GM12878 (cell line): ENCODE results near the gene COL27A1. TPM values are rescaled to one million over a fixed set of nuclear protein-coding genes. Genes with fewer than 3 reads are reported as not detected.

Experiments
- ATAC-seq: fragments of 200-7000 bp; cut with Tn5 transposase; 3 replicates; pipeline ENCODE4 v1.9.1; 2020; ENCODE audit warnings: mild to moderate bottlenecking, moderate library complexity
- BruUV-seq: library from RNA; stranded (reverse); fragments of 400-500 nt; replicated peaks from 2 replicates; lab custom pipeline; 2021; lab: Mats Ljungman, UMichigan
- CTCF ChIA-PET: fragments of 300-600 bp; sonication (Branson Sonifier 250); formaldehyde crosslinking; extraction: SDS; loops from one replicate; lab custom pipeline; 2021; ENCODE audit warnings: inconsistent platforms; lab: Yijun Ruan, JAX
- POLR2A ChIA-PET: fragments of 350-600 bp; formaldehyde crosslinking; extraction: SDS; loops from one replicate; lab custom pipeline; 2021; ENCODE audit warnings: inconsistent platforms; lab: Charles Lee
- RAD21 ChIA-PET: fragments of 300-600 bp; sonication (Branson Sonifier 250); formaldehyde crosslinking; loops from one replicate; lab custom pipeline; 2023; ENCODE audit warnings: antibody characterized with exemption; ENCODE audit not compliant: unreplicated experiment; lab: Charles Lee
- SMC1A ChIA-PET: fragments of 300-600 bp; sonication (Branson Sonifier 250); formaldehyde crosslinking; loops from one replicate; lab custom pipeline; 2023; ENCODE audit not compliant: unreplicated experiment, uncharacterized antibody; lab: Charles Lee
- DNase-seq: peaks from one replicate; pipeline ENCODE4 v3.0.0-alpha.2; 2011; ENCODE audit warnings: low read depth, low spot score
- FAIRE-seq: peaks from 3 replicates; lab custom pipeline; 2011; peaks lifted over from hg19 to GRCh38; lab: Jason Lieb, UNC
- H2AFZ ChIP-seq: 2 replicates; pipeline ENCODE4 v1.6.0; 2011; ENCODE audit warnings: low read depth, low read length, control low read depth; ENCODE audit not compliant: control insufficient read depth
- H3K27ac ChIP-seq: 2 replicates; pipeline ENCODE4 v1.5.1; 2011; ENCODE audit warnings: control low read depth; ENCODE audit not compliant: control insufficient read depth, insufficient read depth
- H3K27me3 ChIP-seq, 2 experiments: replicated peaks in 1 of 2; 2 replicates each; pipeline versions ENCODE4 v1.6.0 to v1.6.1; 2011; ENCODE audit warnings: low read length in 1 of 2; ENCODE audit not compliant: control insufficient read depth in 2 of 2, insufficient read depth in 2 of 2
- H3K36me3 ChIP-seq, 2 experiments: 2 replicates each; pipeline ENCODE4 v1.5.1; 2011; ENCODE audit warnings: low read length in 1 of 2; ENCODE audit not compliant: control insufficient read depth in 2 of 2, insufficient read depth in 2 of 2
- H3K4me1 ChIP-seq: 2 replicates; pipeline ENCODE4 v1.6.1; 2011; ENCODE audit warnings: mild to moderate bottlenecking, low read length, moderate library complexity, mixed read lengths; ENCODE audit not compliant: control insufficient read depth, insufficient read depth
- H3K4me2 ChIP-seq: 2 replicates; pipeline ENCODE4 v1.6.0; 2011; ENCODE audit warnings: control low read depth; ENCODE audit not compliant: control insufficient read depth, insufficient read depth
- H3K4me3 ChIP-seq: fragments of 200-600 bp; sonication (generic); 2 replicates; pipeline ENCODE4 v1.5.1; 2016
- H3K79me2 ChIP-seq: 2 replicates; pipeline ENCODE4 v1.6.0; 2011; ENCODE audit warnings: low read length; ENCODE audit not compliant: control insufficient read depth, insufficient read depth
- H3K9ac ChIP-seq: 2 replicates; pipeline ENCODE4 v1.8.0; 2011; ENCODE audit warnings: low read length, control low read depth, mixed read lengths; ENCODE audit not compliant: control insufficient read depth, insufficient read depth
- H3K9me3 ChIP-seq: replicated peaks from 3 replicates; pipeline ENCODE4 v1.5.1; 2011; ENCODE audit warnings: mild to moderate bottlenecking, low read length; ENCODE audit not compliant: control insufficient read depth, insufficient read depth
- H4K20me1 ChIP-seq: 2 replicates; pipeline ENCODE4 v1.6.0; 2011; ENCODE audit not compliant: control insufficient read depth, insufficient read depth
- CREB1 ChIP-seq: IDR thresholded peaks from 2 replicates; pipeline ENCODE4 v1.6.1; 2012; ENCODE audit warnings: low read depth, mild to moderate bottlenecking, inconsistent platforms
- DPF2 ChIP-seq: fragments of 450-650 bp; IDR thresholded peaks from 2 replicates; pipeline ENCODE4 v1.6.1; 2017; ENCODE audit warnings: mild to moderate bottlenecking
- EED ChIP-seq: sonication (generic); IDR thresholded peaks from 2 replicates; pipeline ENCODE4 v1.6.1; 2016; ENCODE audit warnings: antibody characterized with exemption, low read depth
- RAD51 ChIP-seq: fragments of 450-650 bp; IDR thresholded peaks from 2 replicates; pipeline ENCODE4 v1.6.1; 2016; ENCODE audit warnings: moderate library complexity, mild to moderate bottlenecking, inconsistent platforms
- RFX5 ChIP-seq: IDR thresholded peaks from 2 replicates; pipeline ENCODE4 v1.6.1; 2011; ENCODE audit warnings: low read depth, low read length, improper control_type of control experiment
- RUNX3 ChIP-seq: IDR thresholded peaks from 2 replicates; pipeline ENCODE4 v1.6.1; 2012; ENCODE audit warnings: low read length, inconsistent platforms
- SIN3A ChIP-seq: IDR thresholded peaks from 2 replicates; pipeline ENCODE4 v1.6.1; 2012; ENCODE audit warnings: low read depth, low read length, improper control_type of control experiment
- STAT1 ChIP-seq: fragments of 450-650 bp; conservative IDR thresholded peaks from 2 replicates; pipeline ENCODE4 v1.6.1; 2014; ENCODE audit warnings: antibody characterized with exemption, mild to moderate bottlenecking
- SUPT20H ChIP-seq: IDR thresholded peaks from 2 replicates; pipeline ENCODE4 v1.6.1; 2011; ENCODE audit warnings: low read depth, mild to moderate bottlenecking, low read length, moderate library complexity, borderline replicate concordance; ENCODE audit not compliant: control insufficient read depth
- WGBS: methylation state at CpG from one replicate; pipeline ENCODE4 v1.1.6; 2016; ENCODE audit warnings: low lambda C conversion rate; ENCODE audit not compliant: insufficient replicate concordance, insufficient coverage; ENCODE audit errors: missing lambda C conversion rate; 5-methylcytosine and 5-hydroxymethylcytosine counted together
- in situ Hi-C: fragments of 300-500 bp; cut with MboI; formaldehyde crosslinking; loops from 9 replicates; pipeline ENCODE4 v1.14.3; 2018; ENCODE audit warnings: mixed read lengths
- intact Hi-C: fragments of 100-400 bp; cut with micrococcal nuclease; formaldehyde crosslinking; loops from one replicate; pipeline ENCODE4 v1.14.2; 2022; ENCODE audit not compliant: unreplicated experiment
- polyA plus RNA-seq, 11 experiments: library from polyadenylated mRNA; depleted of rRNA in 4 of 11; unstranded in 6 of 11; stranded (reverse) in 5 of 11; fragments of >200 nt; fragmentation: Nextera tagmentation in 4 of 11; fragmentation: Illumina TruSeq in 1 of 11; extraction: Ambion mirVana in 4 of 11; extraction: Trizol in 1 of 11; gene quantifications; 1 replicate in 1 of 11; 2 replicates in 10 of 11; pipeline versions ENCODE4 v1.2.1 to v1.2.3, GENCODE V29; 2011 to 2016; ENCODE audit warnings: inconsistent platforms in 2 of 11, missing spikeins in 2 of 11, low read depth in 1 of 11
- total RNA-seq, 4 experiments: library from RNA; depleted of rRNA in 3 of 4; stranded (reverse); fragments of >200 nt in 3 of 4; fragmentation: Illumina TruSeq in 1 of 4; extraction: Trizol in 1 of 4; gene quantifications; 2 replicates each; pipeline versions ENCODE4 v1.2.1 to v1.2.3, GENCODE V29; 2013 to 2021
- TF ChIP-seq, protein P1 (sequence below): IDR thresholded peaks from 2 replicates; pipeline ENCODE4 v1.6.1; 2011; ENCODE audit warnings: borderline replicate concordance, low read depth, mild to moderate bottlenecking, moderate library complexity, low read length; ENCODE audit not compliant: insufficient read depth, poor library complexity, severe bottlenecking
- TF ChIP-seq, protein P2 (sequence below): IDR thresholded peaks from 2 replicates; pipeline ENCODE4 v1.6.1; 2011; ENCODE audit warnings: low read depth, low read length, improper control_type of control experiment, borderline replicate concordance
- TF ChIP-seq, protein P3 (sequence below): fragments of 450-650 bp; formaldehyde crosslinking; IDR thresholded peaks from 2 replicates; pipeline ENCODE4 v1.4.0; 2020; ENCODE audit warnings: mild to moderate bottlenecking, moderate library complexity

The COL27A1 gene
- total and polyA plus RNA-seq, 10 of the 15 experiments (the other 5 are each of a cell fraction or from before 2014, with no cell fraction given): 0.10 TPM; not detected in 9

DNA sequence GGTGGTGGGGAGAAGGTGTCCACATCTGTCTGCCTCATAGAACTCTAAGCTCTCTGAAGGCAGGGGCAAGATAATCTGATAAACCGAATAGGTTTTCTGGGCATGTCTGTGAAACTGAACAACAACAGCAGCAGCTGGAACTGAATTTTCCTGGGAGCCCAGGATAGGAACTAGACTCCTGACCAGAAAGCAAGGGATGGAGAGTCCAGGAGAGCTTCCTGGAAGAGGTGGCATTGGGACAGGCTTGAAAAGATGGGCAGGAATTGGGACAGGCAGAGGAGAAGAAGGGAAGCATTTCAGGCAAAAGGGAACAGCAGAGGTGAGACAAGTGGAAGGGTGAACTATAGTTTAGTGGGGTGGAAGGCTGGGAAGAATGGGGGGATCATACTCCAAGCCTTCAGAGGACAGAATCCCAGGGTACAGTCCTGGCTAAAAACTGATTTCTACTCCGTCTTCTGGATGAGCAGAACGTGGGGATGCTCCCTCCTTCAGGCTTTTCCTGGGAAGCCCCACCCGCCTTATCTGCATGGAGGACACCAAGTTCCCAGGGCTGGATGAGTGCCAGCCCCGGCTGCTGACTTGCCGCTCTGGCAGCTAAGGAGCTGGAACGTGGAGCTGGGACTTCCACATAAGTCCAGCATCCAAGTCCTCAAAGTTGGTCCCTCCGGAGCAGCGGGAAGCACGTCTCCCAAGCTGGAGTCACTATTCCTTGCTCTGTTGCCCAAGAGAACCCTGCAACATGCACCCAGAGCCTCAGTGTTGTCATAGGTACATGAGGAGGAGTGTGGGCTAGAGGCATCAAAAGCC, 42.4 kb upstream of the COL27A1 start:
- H4K20me1 ChIP-seq: no peaks in the 10 kb centered on the region
- no peaks in the 10 kb centered on the region for H3K9me3 ChIP-seq
- H3K4me1 ChIP-seq: no peaks in the 10 kb centered on the region
- peaks cover 2 to 4% of the 10 kb centered on the region in 2 experiments; a peak in 3 of 4 replicates for H3K27me3 ChIP-seq
- H3K36me3 ChIP-seq: no peaks in the 10 kb centered on the region
- 15% methylated on average over 9 of the region's 10 CpGs for WGBS
- POLR2A ChIA-PET: no interaction called here
- FAIRE-seq (no peak), ATAC-seq (no peak), DNase-seq (no peak)
- CTCF ChIA-PET: interaction anchor here (1.0 kb wide), 1 partner anchor 42 kb away, joined by 3 read pairs; the partner anchor contains the start of gene COL27A1
- RAD21 ChIA-PET: no interaction called here
- in situ Hi-C loops (no loop called here), intact Hi-C loops (no loop called here)
- no peak overlapping the region for H2AFZ ChIP-seq
- H3K4me2 ChIP-seq: no peak overlapping the region
- BruUV-seq: no TSS peak
- H3K79me2 ChIP-seq: no peaks in the 10 kb centered on the region
- no peak overlapping the region for H3K9ac ChIP-seq
- H3K4me3 ChIP-seq: no peak overlapping the region
- TF ChIP-seq DPF2 (no peak), SIN3A (no peak), RAD51 (no peak), CREB1 (no peak), STAT1 (no peak), EED (no peak), RFX5 (no peak), RUNX3 (no peak), SUPT20H (no peak)
- TF ChIP-seq, protein P1, sequence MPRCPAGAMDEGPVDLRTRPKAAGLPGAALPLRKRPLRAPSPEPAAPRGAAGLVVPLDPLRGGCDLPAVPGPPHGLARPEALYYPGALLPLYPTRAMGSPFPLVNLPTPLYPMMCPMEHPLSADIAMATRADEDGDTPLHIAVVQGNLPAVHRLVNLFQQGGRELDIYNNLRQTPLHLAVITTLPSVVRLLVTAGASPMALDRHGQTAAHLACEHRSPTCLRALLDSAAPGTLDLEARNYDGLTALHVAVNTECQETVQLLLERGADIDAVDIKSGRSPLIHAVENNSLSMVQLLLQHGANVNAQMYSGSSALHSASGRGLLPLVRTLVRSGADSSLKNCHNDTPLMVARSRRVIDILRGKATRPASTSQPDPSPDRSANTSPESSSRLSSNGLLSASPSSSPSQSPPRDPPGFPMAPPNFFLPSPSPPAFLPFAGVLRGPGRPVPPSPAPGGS: no peak
- TF ChIP-seq, protein P2, sequence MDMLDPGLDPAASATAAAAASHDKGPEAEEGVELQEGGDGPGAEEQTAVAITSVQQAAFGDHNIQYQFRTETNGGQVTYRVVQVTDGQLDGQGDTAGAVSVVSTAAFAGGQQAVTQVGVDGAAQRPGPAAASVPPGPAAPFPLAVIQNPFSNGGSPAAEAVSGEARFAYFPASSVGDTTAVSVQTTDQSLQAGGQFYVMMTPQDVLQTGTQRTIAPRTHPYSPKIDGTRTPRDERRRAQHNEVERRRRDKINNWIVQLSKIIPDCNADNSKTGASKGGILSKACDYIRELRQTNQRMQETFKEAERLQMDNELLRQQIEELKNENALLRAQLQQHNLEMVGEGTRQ: no peak
- TF ChIP-seq, protein P3, sequence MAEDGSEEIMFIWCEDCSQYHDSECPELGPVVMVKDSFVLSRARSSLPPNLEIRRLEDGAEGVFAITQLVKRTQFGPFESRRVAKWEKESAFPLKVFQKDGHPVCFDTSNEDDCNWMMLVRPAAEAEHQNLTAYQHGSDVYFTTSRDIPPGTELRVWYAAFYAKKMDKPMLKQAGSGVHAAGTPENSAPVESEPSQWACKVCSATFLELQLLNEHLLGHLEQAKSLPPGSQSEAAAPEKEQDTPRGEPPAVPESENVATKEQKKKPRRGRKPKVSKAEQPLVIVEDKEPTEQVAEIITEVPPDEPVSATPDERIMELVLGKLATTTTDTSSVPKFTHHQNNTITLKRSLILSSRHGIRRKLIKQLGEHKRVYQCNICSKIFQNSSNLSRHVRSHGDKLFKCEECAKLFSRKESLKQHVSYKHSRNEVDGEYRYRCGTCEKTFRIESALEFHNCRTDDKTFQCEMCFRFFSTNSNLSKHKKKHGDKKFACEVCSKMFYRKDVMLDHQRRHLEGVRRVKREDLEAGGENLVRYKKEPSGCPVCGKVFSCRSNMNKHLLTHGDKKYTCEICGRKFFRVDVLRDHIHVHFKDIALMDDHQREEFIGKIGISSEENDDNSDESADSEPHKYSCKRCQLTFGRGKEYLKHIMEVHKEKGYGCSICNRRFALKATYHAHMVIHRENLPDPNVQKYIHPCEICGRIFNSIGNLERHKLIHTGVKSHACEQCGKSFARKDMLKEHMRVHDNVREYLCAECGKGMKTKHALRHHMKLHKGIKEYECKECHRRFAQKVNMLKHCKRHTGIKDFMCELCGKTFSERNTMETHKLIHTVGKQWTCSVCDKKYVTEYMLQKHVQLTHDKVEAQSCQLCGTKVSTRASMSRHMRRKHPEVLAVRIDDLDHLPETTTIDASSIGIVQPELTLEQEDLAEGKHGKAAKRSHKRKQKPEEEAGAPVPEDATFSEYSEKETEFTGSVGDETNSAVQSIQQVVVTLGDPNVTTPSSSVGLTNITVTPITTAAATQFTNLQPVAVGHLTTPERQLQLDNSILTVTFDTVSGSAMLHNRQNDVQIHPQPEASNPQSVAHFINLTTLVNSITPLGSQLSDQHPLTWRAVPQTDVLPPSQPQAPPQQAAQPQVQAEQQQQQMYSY (CRISPR knock-in tag): no peak
- SMC1A ChIA-PET: interaction anchor here (0.6 kb wide), 1 partner anchor 531 kb away, joined by 3 read pairs; no protein-coding TSS in a partner anchor
- no peak overlapping the region for H3K27ac ChIP-seq
